Panc1 (cell line): ENCODE measurements around the gene SMIM1.

Experiments
- CTCF ChIP-seq: fragments of 450-650 bp; IDR thresholded peaks from 2 replicates; pipeline ENCODE4 v1.5.1; 2017; ENCODE audit warnings: mild to moderate bottlenecking
- POLR2AphosphoS5 ChIP-seq: IDR thresholded peaks from 2 replicates; pipeline ENCODE4 v1.6.1; 2012; ENCODE audit warnings: mild to moderate bottlenecking, low read depth, low read length, moderate library complexity

DNA sequence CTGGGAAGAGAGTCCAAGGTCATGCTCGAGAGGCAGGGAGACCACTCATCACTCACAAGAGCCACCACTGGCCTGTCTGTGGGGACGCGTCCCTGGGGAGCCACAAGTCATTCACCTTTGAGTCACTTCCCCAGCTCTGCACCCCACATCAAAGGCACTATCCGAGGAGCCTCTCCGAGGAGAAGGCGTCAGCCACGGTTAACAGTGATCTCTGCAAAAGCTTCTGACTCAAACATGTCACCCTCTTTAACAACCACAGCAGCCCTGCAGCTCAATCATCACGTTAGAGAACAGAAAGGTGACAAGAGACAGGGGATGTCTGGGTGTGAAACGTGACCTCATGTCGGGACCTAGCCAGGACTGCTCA, 14.8 kb downstream of the SMIM1 start:
- TF ChIP-seq CTCF (no peak), POLR2AphosphoS5 (no peak)
